Measurements from ENCODE around the gene LRRC36.

GRCh38 chr16:67282447-67282805, 44.2 kb upstream of the LRRC36 start:
- TF ChIP-seq POLR2A (IDR thresholded peaks at IDR 0.05): no peak
- TF ChIP-seq CTCF (IDR thresholded peaks at IDR 0.05): no peak
